Globus pallidus (tissue), 1 donor: ENCODE results near the gene EIF3F.
A peak's percentile ranks its signal among the peaks of the same experiment; 100 is the strongest.
"Not testable (repeated sequence)": the region's sequence is repeated elsewhere in the genome, so short reads cannot be mapped to it uniquely, and the experiment has no call there.

Experiments used
- DNase-seq: peaks from one replicate; pipeline ENCODE4 v3.0.0-alpha.2; 2015; ENCODE audit warnings: low spot score

The EIF3F gene

GRCh38 chr11:7986768-7987559 is at the start of gene EIF3F:
Gene EIF3F, plus strand, starts transcription at chr11:7987337. Its CDS starts 16 bp downstream, at chr11:7987353.
- peak; percentile 99 for DNase-seq

- DNase-seq, result no peak
These were observed 46.0 kb upstream of the EIF3F start for GRCh38 chr11:7941146-7941545.

DNA sequence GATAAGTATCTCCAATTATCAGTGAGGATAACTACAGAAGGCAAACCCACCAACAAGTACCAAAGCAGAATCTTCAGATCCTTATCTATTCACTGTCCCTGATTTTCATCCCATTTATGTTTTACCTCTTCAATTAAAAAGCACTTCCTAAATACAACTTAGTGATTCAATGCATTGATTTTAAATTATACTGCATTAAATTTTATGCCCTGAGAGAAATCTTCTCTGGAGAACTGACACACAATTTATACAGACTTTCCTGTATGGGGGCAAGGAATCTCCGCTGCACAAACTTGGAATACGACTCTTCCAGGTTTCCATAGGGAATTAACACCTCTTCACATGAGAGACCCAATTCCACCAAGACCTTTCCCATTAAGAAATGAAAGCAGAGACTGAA is 45.5 kb upstream of the EIF3F start, which contains the start of gene OR10A3:
Gene OR10A3, minus strand, starts transcription at position 101 of the 400 bp plus-strand sequence. CDS start 2,188 bp downstream, outside the sequence.
- no peak for DNase-seq

GRCh38 chr11:7944123-7944522 is 43.0 kb upstream of the EIF3F start:
- DNase-seq, result no peak

DNA sequence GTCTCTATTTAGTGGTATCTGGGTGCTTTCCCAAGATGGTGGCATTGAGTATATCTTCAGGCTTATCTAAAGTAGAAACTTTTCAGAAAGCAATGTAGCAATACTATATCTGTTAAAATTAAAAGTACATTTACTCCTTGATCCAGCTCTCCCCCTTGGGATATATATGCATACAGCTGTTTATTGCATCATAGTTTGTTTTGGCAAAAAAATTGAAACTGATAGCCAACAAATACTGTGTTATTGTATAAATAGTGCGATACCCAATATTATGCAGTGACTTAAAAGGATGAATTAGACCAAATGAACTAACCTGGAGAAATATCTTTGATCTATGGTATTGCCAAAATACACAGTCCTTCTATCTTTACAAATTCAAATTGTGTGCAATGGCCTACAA is 37.2 kb upstream of the EIF3F start:
- DNase-seq, result no peak

DNA sequence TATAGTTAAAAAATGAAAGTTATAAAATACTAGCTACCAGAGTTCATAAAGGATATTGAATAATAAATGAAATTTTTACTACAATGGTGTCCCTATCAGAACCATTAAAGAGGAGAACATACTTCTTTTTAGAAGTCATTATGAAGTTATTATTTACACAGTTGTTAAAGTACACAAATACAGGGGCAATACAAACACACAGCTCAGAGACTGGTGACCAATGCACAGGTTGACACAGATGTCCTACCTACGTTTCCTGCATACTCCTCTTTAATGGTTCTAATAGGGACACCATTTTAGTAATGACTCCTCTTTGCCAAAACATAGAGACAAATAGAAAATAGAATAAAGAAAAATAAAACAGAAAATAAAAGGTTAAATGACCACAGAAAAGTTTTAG is 31.9 kb upstream of the EIF3F start:
- DNase-seq, result no peak

DNA sequence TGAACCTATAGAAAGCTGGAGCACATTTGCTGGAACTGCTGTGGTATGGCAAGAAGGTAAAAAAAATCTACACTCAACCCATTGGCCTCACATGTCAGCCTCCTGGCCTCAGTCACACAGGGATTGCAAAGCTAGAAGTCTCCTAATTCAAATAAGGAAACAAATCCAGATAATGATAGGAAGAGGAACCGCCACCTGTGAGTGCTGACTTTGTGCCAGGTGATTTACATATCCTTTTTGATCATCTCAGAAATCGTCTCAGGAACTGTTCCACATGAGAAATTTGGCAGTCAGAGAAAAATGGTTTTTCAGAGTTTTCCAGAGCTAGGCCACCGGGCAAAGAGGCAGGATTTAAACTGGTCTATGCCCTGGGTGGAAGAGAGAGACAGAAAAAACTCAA is 22.9 kb upstream of the EIF3F start:
- DNase-seq, result no peak

- no peak for DNase-seq
These were observed 22.3 kb upstream of the EIF3F start for GRCh38 chr11:7964873-7965272.

DNA sequence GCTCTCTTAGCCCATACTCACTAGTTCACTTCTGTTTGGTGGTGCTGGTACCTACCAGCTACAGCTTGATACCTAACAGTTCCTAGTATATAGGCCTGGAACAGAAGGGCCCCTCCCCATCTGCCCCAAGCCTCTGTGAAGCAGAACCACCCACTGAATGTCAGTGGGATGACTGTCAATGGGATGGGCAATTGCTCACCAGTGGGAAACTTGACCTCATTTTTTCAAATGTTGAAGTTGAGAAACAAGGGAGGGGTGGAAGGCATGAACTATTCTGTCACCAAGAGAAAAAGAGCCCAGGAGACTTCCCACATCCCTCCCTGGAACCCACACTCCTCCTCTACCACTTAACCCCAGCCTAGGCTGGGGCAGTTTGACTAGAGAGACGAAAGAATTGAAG is 21.8 kb upstream of the EIF3F start, which contains the start of gene NLRP10:
Gene NLRP10, minus strand, starts transcription at position 62 of the 400 bp plus-strand sequence. CDS start 1,952 bp downstream, outside the sequence.
- DNase-seq, result no peak

GRCh38 chr11:7967097-7967496 is 20.0 kb upstream of the EIF3F start:
- DNase-seq, result no peak

DNA sequence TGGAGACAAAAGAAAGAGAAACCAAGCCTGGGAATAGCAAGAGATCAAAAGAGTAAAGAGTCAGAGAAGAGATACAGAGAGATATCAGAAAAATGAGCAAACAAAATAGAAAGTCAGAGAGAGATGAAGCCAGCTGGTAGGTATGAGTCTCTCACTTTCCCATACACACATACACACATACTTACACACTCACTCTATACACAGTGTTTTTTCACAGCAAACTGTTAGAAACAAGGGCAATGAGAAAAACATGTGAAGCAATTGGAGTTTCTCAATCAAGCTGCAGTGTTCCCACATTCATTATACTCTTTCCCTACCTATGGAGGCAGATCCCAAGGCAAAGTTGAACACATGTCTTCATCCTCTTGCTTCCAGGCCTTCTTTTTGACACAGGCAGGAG is 19.3 kb upstream of the EIF3F start:
- no peak for DNase-seq

GRCh38 chr11:7968686-7969085 is 18.5 kb upstream of the EIF3F start:
- no peak for DNase-seq

GRCh38 chr11:7969756-7970646 is 17.1 kb upstream of the EIF3F start:
- DNase-seq, result no peak

DNA sequence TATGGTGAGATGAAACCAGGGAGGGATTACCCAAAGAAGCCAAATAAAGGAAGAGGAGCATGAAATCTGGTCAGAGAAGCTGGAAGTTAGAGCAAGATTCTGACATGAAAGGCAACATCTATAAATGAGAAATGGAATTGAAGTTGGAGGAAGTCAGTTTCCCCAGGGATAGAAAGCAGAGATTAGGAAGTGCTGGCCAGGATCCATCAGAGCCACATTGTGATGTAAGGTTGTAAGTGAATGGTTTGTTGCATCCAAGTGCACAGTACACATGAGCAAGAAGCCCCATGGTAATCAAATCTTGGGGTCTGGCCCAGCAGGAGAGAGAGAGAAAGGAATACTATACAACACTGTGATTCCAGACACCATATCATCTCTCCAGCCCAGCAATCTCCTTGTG is 15.3 kb upstream of the EIF3F start:
- DNase-seq, result no peak

DNA sequence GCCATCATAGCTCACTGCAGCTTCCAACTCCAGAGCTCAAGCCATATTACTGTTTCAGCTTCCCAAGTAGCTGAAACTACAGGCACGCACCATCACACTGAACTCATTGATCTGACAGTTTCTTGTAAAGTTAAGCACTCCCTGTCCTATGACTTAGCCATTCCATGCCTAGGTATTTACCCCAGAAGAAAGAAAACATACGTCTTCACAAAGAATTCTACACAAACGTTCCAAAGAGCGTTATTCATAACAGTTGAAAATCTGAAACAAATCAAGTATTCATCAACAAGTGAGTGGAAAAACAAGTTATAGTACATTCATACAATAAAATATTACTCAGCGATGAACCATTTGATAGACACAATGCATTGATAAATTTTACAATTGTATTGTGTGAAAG is 14.1 kb upstream of the EIF3F start:
- no peak for DNase-seq

- no peak for DNase-seq
These were observed 12.5 kb upstream of the EIF3F start for GRCh38 chr11:7974668-7975067.

- DNase-seq, result no peak
These were observed 9.8 kb upstream of the EIF3F start for GRCh38 chr11:7977232-7977917.

DNA sequence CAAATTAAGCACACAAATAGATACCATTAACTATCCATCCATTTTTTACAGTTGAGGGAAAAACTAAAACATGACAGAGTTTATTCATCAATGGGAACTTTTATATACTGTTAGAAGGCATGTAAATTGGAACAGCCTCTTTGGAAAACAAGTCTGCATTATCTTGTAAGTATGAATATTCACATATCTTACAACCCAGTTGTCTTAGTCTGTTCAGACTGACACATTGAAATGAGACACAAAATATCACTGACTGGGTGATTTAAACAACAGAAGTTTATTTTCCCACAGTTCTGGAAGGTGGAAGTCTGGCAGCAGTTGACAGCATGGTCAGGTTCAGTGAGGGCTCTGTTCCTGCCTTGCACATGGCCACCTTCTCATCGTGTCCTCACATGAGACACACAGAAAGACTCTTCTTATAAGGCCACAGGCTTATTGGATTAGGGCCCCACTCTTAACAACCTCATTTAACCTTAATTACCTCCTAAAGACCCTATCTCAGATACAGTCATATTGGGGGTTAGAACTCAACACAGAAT is 5.4 kb upstream of the EIF3F start:
- no peak for DNase-seq

GRCh38 chr11:7982582-7983119 is 4.5 kb upstream of the EIF3F start:
- DNase-seq, result no peak

DNA sequence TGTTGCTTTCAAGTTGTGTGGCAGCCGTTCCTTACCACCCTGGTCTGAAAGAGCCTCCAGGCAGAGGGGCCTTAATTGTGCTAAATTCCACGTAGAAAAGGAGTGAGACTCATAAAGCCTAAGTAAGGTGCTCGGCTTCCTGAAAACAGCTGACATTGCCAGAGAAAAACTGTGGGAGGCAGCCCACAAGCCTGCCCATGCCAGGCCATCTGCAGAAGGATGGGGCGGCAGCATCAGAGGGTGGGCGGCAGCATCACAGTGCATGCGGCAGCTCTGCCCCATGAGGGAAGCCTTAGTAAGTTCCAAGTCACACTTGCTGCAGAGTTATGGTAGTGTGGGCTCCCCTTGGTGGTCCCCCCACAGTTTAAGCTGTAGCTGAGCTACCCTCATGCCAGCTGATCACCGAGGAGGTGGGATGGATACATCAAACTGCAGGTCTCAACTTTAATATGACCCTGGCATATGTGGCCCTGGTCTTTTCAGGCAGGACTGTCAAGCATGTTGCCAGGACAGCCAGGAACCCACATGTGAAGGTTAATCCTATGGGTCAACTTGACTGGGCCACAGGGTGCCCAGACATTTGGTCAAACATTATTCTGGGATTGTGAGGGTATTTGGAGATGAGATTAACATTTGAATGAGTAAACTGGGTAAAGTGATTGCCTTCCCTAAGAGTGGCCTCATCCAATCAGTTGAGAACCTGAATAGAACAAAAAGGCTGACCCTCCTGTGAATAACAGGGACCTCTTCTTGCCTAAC is 3.1 kb upstream of the EIF3F start:
- DNase-seq, result no peak

DNA sequence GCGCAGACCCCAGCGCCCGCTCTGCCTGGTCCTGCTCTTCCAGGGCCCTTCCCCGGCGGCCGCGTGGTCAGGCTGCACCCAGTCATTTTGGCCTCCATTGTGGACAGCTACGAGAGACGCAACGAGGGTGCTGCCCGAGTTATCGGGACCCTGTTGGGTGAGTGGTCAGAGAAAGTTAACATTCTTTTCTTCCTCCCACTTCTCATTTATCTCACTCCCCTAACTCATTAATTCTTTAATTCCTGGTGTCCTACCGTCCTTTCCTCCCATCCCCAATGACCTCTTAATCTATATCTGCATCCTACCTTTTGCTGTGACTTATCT is 385 bp downstream of the EIF3F start:
- not testable (repeated sequence) for DNase-seq
